GM12891 (cell line): Measurements from ENCODE around the gene PHRF1.

ENCODE experiments used
- DNase-seq: peaks from one replicate; pipeline ENCODE4 v3.0.0; 2011; ENCODE audit warnings: low spot score; ENCODE audit not compliant: insufficient read length
- FAIRE-seq: peaks from 2 replicates; lab custom pipeline; 2011; peaks lifted over from hg19 to GRCh38; lab: Jason Lieb, UNC
- PAX5 ChIP-seq: IDR thresholded peaks from 2 replicates; pipeline ENCODE4 v1.6.1; 2011; ENCODE audit warnings: low read length, moderate library complexity, mild to moderate bottlenecking; ENCODE audit not compliant: insufficient read depth, severe bottlenecking
- POLR2A ChIP-seq: IDR thresholded peaks from 2 replicates; pipeline ENCODE4 v1.6.1; 2011; ENCODE audit warnings: low read depth, low read length, control low read depth
- POLR2AphosphoS5 ChIP-seq: IDR thresholded peaks from 2 replicates; pipeline ENCODE4 v1.6.1; 2011; ENCODE audit warnings: low read depth, low read length, control low read depth
- POU2F2 ChIP-seq: IDR thresholded peaks from 2 replicates; pipeline ENCODE4 v1.6.1; 2011; ENCODE audit warnings: low read depth, mild to moderate bottlenecking, control low read depth, low read length, moderate library complexity
- SPI1 ChIP-seq: IDR thresholded peaks from 2 replicates; pipeline ENCODE4 v1.6.1; 2011; ENCODE audit warnings: low read depth, low read length, control low read depth
- TAF1 ChIP-seq: IDR thresholded peaks from 2 replicates; pipeline ENCODE4 v1.6.1; 2011; ENCODE audit warnings: low read depth, low read length, control low read depth

Gene PHRF1

GRCh38 chr11:621838-622237 is 45.6 kb downstream of the PHRF1 start:
- FAIRE-seq, result no peak
- TF ChIP-seq TAF1, result no peak
- no peak for TF ChIP-seq POLR2A
- no peak for DNase-seq

GRCh38 chr11:623349-623869 is 47.1 kb downstream of the PHRF1 start:
- no peak for DNase-seq
- FAIRE-seq, result no peak
- TF ChIP-seq TAF1 (no peak), SPI1 (no peak), PAX5 (no peak), POLR2A (no peak), POLR2AphosphoS5 (no peak), POU2F2 (no peak)

GRCh38 chr11:623999-624704 is 47.9 kb downstream of the PHRF1 start:
- no peak for TF ChIP-seq TAF1
- TF ChIP-seq POLR2AphosphoS5, result no peak
- TF ChIP-seq POLR2A, result no peak
- DNase-seq (no peak), FAIRE-seq (no peak)

- no peak for FAIRE-seq
- TF ChIP-seq POU2F2, result no peak
- no peak for TF ChIP-seq POLR2A
- DNase-seq, result no peak
Observed at GRCh38 chr11:624705-625635, 48.7 kb downstream of the PHRF1 start, which contains the start of gene CDHR5. Gene CDHR5, minus strand, starts transcription at chr11:624955. Its CDS starts 53 bp downstream, at chr11:624902.

- FAIRE-seq, result no peak
- DNase-seq, result no peak
- no peak for TF ChIP-seq PAX5
- no peak for TF ChIP-seq TAF1
- TF ChIP-seq POLR2A, result no peak
- no peak for TF ChIP-seq SPI1
- no peak for TF ChIP-seq POU2F2
- no peak for TF ChIP-seq POLR2AphosphoS5
Observed at GRCh38 chr11:625636-626268, 49.5 kb downstream of the PHRF1 start.

- FAIRE-seq (no peak), DNase-seq (no peak)
- TF ChIP-seq SPI1 (no peak), PAX5 (no peak), TAF1 (no peak), POU2F2 (no peak), POLR2AphosphoS5 (no peak), POLR2A (no peak)
Observed at GRCh38 chr11:626475-627307, 50.4 kb downstream of the PHRF1 start, which contains the start of gene SCT. Gene SCT, minus strand, starts transcription at chr11:627181. Its CDS starts 38 bp downstream, at chr11:627143.

GRCh38 chr11:627308-627576 is 51.0 kb downstream of the PHRF1 start:
- FAIRE-seq (no peak), DNase-seq (no peak)
- TF ChIP-seq POU2F2 (no peak), SPI1 (no peak), POLR2AphosphoS5 (no peak), POLR2A (no peak), TAF1 (no peak)

GRCh38 chr11:628056-628455 is 51.8 kb downstream of the PHRF1 start:
- FAIRE-seq (no peak), DNase-seq (no peak)
- TF ChIP-seq PAX5 (no peak), POLR2A (no peak), POLR2AphosphoS5 (no peak), TAF1 (no peak), POU2F2 (no peak), SPI1 (no peak)

GRCh38 chr11:629237-629583 is 52.9 kb downstream of the PHRF1 start:
- DNase-seq (no peak), FAIRE-seq (peak; percentile 26)
- no peak for TF ChIP-seq POLR2A
- TF ChIP-seq TAF1, result no peak
- TF ChIP-seq SPI1, result 0 out of 2 replicates have a peak, but pooled peaks have one; percentile 1
